HG03025 (cell line): ENCODE results near the gene ENO2.
A peak's percentile ranks its signal among the peaks of the same experiment; 100 is the strongest.

ENCODE experiments used
- ATAC-seq: cut with Tn5 transposase; IDR thresholded peaks from one replicate; pipeline ENCODE4 v1.9.1; 2021; ENCODE audit warnings: mild to moderate bottlenecking, moderate library complexity; ENCODE audit not compliant: unreplicated experiment, low FRiP score

ENO2 gene

DNA sequence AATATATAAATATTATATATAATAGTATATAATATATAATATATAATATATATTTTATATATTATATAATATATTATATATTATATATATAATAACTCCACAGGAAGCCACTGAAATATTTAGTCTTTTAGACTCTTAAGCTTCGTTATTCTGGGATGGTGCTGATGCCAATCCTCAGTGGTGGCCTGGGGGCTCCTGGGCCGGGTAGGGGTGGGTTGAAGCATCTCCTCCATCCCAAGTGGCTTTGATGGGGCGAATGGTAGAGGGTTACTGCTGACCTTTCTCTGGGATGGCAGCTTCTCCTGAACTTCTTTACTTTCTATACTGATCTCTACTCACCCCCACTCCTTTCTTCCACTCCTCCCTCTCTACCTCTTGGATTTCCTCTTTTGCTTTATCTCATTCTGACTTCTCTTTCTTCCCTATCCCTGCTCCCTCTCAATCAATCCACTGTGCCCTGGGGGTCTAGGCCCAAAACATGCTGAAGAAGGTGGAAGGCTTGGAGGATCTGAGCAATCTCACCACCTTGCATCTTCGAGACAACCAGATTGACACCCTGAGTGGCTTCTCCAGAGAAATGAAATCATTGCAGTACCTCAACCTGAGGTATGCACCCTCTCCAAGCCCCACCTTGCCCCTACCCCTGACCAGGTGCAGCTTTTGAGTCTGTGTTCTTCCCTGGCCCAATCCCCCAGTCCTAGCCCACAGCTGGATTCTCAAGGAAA, 4.8 kb upstream of the ENO2 start:
- ATAC-seq: no peak

DNA sequence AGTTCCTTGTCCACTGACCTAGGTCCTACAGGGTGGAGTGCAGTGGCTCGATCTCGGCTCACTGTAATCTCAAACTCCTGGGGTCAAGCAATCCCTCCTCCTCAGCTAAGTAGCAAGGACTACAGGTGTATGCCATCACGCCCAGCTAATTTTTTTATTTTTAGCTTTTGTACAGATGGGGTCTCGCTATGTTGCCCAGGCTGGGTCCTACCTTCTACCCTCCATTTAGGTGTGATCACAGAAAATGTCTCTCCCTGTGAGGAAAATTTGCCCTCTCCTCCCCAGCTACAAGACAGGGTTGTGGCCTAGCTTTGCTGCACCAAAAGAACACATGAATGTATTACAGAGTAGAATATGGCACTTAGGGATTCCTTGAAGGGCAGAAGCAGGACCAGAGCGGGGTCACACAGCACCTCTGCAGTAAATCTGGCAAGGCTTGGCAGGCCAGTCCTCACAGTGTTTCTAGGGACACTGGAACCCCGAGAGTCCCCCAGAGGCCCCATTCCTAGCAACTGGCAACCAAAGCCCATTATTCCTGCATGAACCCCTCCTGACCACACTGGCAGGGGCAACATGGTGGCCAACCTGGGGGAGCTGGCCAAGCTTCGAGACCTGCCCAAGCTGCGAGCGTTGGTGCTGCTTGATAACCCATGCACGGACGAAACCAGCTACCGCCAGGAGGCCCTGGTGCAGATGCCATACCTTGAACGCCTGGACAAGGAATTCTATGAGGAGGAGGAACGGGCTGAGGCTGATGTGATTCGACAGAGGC, 2.0 kb upstream of the ENO2 start:
- ATAC-seq: no peak

DNA sequence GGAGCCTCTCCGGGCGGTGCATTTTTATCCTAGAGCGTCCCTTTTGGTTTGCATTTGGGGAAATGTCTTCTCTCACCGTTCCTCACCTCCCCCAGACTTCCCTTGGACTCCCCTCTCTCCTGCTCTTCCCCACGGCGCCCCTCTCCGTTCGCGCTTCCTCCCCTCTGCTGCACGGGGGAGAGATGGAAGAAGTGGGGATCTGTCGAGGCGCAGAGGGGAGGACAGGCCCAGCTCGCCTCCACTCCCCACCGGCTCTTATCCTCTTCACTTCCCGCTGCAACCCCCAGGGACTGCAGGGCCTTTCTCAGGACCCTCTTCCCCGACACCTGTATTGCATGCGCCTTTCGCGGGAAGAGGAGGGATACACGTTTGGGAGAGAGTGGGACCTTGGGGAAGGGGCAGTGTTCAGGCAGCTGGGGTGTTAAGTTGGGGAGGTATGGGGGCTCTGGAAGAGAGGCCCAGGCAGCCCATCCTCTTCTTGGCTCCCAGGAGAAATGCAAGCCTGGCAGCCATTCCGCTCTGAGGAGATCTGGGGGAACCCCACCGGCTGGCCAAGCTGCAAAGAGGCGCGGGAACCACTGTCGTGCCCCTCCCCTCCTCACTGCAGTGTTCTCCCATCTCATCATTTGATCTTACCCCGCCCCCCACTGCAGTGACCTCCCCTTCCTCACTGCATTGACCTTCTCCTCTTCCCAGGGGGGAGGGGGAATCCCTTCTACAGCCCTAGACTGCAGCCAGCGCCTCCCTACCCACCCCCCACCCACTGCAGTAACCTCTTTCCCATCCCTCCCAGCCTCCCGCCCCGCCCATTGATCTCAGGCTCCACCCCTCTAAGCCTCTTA, 788 bp downstream of the ENO2 start:
- ATAC-seq: peak; percentile 12

DNA sequence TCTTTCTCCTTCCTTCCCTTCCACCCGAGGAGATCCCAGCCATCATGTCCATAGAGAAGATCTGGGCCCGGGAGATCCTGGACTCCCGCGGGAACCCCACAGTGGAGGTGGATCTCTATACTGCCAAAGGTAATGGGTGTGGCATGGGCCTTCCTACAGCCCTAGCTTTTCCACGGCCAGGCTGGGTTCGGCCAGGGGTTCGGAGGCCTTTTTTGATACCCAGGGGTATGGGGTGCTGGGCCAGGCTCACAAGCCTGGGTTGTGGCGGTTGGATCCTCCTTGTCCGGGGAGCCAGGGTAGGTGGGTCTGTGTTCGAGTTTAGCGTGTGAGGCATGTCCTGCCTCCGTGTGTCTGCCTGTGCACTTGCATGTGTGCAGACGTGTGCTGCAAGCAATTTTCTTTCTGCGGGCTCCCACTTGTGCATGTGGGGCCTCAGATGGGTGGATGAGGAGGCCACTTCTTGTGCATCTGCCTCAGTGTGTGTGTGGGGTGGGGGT, 1.5 kb downstream of the ENO2 start:
- ATAC-seq: no peak

DNA sequence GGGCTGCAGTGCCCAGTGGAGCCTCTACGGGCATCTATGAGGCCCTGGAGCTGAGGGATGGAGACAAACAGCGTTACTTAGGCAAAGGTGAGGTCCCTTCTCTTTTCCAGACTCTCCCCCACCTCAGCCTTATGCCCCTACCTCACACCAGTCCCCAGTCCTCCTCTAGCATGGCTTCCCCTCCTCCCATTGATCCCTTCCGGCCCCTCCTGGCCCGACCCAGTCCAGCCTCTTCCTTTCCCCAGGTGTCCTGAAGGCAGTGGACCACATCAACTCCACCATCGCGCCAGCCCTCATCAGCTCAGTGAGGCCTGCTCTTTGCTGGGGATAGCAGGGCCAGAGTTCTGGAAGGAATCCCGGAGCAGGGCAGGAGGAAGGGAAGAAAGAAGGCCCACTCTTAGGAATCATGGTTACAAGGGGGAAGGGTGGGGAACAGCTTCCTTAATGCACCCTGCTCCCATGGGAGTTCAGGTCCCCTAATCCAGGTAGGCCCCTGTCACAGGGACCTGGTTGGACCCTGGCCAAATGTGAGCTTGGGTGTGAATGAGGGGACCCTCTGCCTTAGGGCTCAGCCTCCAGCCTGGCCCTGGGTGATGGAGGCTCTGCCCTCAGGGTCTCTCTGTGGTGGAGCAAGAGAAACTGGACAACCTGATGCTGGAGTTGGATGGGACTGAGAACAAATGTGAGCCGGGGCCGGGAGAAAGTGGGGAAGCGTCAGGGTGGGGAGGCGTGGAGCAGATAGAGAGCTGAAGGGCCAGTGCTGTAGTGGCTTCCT, 2.2 kb downstream of the ENO2 start:
- no peak for ATAC-seq

DNA sequence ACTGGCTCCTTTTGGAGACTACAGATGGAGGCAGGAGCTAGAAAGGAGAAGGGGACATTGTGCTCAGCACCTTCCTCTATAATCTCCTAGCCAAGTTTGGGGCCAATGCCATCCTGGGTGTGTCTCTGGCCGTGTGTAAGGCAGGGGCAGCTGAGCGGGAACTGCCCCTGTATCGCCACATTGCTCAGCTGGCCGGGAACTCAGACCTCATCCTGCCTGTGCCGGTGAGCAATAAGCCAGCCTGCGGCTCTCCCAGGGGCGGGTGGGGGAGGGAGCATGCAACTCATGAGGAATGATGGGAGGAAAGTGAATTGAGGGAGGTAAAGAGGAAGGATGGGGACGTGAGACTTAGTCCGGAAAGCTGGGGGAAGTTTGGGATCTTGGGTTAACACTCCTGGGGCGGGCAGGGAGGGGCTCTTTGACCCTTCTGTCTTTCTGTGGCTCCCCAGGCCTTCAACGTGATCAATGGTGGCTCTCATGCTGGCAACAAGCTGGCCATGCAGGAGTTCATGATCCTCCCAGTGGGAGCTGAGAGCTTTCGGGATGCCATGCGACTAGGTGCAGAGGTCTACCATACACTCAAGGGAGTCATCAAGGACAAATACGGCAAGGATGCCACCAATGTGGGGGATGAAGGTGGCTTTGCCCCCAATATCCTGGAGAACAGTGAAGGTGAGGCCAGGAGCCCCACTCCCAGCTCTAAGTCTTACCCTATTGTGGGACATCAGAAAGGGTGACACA, 3.3 kb downstream of the ENO2 start:
- no peak for ATAC-seq

DNA sequence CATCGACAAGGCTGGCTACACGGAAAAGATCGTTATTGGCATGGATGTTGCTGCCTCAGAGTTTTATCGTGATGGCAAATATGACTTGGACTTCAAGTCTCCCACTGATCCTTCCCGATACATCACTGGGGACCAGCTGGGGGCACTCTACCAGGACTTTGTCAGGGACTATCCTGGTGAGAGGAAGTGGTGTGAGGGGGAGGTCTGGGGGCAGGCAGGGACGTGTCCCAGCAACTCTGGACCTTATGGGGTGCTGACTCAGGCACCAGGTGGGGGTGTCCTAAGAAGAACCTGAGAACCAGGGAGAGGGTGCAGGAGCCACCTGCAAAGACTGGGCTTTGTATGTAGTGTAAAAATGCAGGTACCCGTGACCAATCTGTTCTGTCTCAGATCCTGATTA, 5.2 kb downstream of the ENO2 start:
- ATAC-seq: no peak

DNA sequence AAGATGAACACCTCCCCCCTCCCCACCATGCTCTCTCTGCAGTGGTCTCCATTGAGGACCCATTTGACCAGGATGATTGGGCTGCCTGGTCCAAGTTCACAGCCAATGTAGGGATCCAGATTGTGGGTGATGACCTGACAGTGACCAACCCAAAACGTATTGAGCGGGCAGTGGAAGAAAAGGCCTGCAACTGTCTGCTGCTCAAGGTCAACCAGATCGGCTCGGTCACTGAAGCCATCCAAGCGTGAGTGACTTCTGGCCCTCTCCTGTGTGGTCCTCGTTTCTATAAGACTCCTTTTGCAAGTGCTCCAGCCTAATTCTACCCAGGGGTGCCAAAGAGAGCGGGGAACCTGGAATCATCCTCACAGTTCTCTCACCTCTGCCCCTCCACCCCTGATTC, 7.2 kb downstream of the ENO2 start:
- ATAC-seq: no peak

DNA sequence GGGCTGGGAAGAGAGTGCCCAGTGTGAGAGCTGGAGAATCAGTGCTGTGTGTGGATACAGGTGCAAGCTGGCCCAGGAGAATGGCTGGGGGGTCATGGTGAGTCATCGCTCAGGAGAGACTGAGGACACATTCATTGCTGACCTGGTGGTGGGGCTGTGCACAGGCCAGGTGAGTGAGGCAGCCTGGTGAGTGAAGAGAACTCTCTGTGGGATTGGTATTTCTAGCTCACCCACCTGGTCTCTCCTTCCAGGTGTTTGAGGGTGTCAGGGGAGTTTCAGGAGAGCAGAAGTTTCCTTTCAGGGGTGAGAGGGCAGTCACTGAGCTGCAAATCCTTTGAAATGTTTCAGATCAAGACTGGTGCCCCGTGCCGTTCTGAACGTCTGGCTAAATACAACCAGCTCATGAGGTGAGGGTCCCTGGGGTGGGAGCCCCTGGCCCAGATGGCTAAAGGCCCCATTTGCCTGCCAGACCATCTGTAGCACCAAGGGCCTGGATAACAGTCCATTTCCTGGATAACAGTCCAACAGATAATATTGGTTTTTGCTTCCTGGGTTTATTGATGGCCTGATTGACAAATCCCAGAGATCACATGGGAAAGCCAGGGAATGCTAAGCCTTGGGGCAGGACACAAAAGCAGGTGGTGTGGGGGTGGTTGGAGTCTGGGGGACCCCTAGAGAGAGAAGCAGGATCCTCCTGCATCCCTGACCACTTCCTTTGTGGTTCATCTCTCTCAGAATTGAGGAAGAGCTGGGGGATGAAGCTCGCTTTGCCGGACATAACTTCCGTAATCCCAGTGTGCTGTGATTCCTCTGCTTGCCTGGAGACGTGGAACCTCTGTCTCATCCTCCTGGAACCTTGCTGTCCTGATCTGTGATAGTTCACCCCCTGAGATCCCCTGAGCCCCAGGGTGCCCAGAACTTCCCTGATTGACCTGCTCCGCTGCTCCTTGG, 7.9 kb downstream of the ENO2 start:
- no peak for ATAC-seq

DNA sequence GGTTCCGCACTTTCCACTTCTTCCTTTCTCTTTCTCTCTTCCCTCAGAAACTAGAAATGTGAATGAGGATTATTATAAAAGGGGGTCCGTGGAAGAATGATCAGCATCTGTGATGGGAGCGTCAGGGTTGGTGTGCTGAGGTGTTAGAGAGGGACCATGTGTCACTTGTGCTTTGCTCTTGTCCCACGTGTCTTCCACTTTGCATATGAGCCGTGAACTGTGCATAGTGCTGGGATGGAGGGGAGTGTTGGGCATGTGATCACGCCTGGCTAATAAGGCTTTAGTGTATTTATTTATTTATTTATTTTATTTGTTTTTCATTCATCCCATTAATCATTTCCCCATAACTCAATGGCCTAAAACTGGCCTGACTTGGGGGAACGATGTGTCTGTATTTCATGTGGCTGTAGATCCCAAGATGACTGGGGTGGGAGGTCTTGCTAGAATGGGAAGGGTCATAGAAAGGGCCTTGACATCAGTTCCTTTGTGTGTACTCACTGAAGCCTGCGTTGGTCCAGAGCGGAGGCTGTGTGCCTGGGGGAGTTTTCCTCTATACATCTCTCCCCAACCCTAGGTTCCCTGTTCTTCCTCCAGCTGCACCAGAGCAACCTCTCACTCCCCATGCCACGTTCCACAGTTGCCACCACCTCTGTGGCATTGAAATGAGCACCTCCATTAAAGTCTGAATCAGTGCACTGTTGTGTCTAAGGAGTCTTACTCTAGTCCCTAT, 8.8 kb downstream of the ENO2 start:
- ATAC-seq: no peak

DNA sequence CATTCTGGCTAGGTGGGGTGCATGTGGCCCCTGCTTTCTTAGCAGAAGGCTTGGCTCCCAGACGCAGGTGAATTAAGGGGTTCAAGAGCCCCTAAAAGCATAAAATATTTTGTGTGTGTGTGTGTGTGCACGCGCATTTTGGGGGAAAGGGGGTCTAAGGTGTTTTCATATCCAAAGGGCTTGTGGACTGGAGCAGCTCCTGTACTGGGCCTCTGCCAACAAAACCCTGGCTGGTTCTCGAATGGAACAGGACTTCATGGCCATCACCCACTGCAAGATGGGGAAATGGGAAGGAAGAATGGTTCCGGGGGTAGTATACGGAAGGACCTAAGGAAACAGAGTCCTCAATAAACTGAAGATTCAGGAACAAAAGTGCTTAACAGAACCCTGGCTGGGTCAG, 9.5 kb downstream of the ENO2 start:
- no peak for ATAC-seq

DNA sequence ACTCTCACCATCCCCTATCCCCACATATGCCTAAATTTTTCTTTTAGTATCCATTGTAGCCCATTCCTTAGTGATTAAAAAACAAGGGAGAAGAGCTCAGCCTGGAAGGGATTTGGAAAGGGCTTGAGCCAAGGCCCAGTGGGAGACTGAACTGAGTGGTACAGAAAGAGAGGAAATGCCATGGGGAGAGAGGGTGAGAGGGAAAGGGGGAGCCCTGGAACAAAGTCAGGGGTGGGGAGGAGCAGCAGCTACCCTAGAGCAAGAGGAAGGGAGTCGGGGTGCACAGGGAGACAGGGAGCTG, 10.8 kb downstream of the ENO2 start:
- no peak for ATAC-seq

DNA sequence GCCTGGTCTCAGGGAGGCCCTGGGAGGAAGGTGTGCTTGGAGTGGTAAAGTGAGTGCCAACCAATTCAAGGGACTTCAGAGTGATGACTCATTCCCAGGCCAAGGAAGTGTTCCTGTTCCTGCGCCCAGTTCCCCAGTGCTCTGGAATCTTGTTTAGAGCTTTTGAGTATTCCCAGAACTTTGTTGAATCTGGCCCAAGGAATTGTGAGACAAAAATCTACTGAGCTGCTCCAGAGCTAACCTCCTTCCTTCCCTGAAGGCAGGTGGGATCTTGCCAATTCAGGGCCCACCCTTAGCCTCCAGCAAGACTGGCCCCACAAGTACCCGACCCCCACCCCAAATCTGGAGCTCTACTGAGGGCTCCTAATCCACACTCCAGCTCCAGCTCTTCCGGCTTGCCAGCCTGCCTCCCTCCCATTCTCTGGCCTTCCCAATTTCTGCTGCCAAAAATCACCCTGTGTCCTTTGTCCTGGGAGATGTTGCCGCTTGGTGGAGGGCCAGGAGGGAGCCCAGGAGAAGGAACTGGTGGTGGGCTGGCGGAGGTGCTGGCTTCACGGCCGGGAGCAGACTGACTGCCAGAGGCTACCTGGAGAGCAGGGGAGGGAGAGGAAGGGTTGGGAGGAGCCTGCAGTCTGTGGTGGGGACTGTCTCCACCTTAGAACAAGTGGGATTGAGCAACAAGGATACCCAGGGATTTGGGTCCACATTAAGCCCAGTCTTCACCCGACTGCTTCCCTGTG, 11.3 kb downstream of the ENO2 start:
- no peak for ATAC-seq

DNA sequence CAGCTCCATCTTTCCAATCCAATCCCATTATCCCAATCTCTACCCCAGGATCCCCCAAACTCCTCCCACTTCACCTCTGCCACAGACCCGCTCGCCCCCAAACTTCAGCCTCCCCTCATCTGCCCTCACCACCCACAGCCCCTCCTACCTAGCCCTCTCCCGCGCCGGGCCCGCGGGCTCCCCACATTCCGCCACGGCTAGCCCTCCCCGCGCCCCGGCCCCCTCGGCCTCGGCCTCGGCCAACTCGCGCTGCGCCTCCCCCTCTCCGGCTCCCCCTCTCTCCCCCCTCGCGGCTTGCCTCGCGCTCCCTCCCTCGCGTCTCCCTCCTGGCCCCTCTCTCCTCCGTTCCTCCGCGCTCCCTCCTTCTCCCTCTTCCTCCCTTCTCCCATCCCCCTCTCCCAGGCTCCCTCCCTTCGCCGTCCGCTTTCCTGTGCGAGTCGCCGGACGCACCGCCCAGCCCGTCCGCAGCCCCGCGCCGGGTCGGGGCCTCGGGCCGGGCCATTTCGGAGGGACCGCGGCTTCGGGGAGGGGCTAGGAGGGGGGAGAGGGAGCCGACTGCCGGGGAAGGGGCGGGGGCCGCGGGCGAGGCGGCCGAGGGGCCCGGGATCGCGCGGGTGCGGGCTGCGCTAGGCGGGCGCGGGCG, 13.1 kb downstream of the ENO2 start, which contains the start of gene ATN1:
TSS of gene ATN1 (plus strand) at position 581 of the 643 bp plus-strand sequence. CDS start 6,043 bp downstream, outside the sequence.
- no peak for ATAC-seq

DNA sequence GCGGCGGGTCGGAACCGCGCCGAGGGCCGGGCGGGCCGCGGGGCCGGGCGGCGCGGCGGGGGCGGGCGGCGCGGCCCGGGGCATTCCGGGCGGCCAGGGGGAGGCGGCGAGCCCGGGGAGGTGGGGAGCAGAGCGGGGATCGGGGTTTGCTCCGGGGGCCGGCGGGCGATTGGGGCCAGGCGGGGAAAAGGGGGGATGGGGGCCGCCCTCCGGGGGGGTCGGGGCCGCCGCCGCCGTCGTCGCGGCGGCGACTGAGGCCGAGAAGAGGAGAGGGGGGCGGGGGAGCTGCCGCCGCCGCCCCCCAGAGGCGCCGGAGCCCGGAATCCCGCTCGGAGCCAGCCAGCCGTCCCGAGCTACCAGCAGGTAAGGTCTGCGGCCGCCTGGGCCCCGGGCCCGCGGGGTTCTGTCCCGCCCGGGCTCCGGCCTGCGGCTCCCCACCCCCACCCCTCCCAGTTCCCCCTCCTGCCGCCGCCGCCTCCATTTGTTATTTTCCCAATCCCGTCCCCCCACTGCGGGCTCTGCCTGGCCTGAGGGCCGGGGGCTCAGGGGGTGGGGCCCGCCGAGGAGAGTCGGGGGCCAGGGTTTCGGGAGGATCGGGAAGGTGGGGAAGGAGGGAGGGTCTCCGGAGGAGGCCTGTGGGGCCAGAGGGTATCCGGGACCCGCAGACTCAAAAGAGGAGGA, 13.8 kb downstream of the ENO2 start:
- no peak for ATAC-seq

DNA sequence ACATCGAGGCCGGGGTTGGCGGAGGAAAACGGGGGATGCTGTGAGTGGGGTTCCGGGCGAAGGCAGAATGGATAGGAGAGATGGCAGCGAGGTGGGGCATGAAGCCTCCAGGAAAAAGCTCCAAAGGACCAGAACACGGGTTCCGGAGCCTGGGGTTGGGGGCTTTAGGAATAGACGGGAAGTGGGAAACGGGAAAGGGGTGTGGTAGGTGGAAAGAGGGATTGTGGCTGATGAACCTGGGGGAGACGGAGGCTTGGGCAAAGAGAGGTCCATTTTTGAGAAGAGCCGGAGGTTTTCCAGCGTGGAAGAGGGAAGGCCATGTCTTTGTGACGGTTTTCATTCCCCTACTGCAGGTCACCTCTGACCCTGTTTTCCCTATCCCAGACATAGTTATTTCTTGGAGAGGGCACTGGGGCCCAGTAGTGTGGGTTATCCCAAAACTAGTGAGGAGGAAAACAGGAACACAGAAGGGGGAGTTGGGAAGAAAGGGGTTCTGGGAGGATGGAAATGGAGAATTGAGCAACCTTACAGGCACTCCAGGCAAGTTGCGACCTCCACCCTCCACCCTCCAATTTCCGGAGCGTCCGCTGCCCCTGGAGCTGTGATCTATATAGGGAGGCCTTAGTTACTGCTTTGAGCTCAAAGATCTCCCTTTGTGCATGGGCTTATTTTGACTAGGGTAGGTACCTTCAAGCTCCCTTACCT, 14.5 kb downstream of the ENO2 start:
- no peak for ATAC-seq
